Renal cortex interstitium (tissue), 11 donors: ENCODE data around the gene MYO3B. TPM values are rescaled to one million over a fixed set of nuclear protein-coding genes. Genes with fewer than 3 reads are reported as not detected.

Experiments
- DNase-seq, 11 donors: peaks; one replicate each; pipeline ENCODE4 v3.0.0-alpha.2; 2013; ENCODE audit warnings: low read depth in 9 of 11, low spot score in 4 of 11; ENCODE audit errors: extremely low read depth in 1 of 11
- polyA plus RNA-seq, 3 donors: library from polyadenylated mRNA; unstranded; fragments of 120-200 nt; gene quantifications; one replicate each; pipeline ENCODE4 v1.2.1, GENCODE V29; 2013; ENCODE audit not compliant: insufficient read length in 3 of 3

The MYO3B gene
- polyA plus RNA-seq, 3 donors: 6.1 to 9.9 (median 6.6) TPM

DNA sequence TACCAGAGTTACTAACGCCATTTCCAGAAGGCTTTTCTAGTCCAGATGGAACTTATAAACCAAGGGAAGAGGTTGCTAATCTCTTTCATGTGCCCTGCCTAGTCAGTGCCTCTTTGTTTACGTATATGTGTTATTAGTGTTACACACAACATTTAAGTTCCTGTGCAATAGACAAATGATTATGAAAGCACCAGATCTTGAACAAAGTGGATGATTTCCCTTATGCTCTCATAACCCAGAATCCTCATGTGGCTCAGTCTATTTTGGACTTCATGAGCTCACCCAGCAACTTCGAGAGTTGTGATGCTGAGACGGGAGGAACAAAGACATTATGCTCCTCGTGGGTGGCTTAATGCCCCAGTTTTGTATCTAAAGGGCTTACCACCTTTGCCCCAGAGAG is 322.8 kb downstream of the MYO3B start:
- no peak for DNase-seq

DNA sequence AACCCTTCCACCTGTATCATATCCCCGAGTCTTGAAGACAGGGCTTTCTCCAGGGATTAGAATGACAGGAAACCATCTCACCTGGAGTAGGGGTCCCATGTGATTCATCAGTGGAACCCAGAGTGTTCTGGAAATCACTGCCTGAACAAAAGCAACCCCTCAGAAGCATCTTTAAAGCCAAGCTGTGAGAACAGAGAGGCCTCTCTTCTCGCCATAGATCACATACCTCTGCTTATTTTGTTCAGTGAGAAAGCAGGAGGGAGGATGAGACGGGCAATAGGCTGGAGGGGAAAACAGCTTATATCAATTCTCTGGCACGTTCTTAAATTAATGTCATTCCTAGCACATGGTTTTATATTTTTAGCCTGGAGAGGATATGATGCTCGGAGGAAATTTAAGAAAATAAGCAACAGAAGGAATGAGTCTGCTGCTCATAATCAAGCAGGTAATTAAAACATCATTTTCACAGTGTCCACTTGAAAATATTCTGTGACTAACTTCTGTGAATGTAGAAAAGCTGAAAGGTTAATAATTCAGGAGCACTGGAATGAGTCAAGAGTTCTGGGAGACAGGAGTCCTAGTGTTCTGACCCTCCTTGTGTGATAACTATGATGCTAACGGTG is 323.6 kb downstream of the MYO3B start:
- no peak for DNase-seq

DNA sequence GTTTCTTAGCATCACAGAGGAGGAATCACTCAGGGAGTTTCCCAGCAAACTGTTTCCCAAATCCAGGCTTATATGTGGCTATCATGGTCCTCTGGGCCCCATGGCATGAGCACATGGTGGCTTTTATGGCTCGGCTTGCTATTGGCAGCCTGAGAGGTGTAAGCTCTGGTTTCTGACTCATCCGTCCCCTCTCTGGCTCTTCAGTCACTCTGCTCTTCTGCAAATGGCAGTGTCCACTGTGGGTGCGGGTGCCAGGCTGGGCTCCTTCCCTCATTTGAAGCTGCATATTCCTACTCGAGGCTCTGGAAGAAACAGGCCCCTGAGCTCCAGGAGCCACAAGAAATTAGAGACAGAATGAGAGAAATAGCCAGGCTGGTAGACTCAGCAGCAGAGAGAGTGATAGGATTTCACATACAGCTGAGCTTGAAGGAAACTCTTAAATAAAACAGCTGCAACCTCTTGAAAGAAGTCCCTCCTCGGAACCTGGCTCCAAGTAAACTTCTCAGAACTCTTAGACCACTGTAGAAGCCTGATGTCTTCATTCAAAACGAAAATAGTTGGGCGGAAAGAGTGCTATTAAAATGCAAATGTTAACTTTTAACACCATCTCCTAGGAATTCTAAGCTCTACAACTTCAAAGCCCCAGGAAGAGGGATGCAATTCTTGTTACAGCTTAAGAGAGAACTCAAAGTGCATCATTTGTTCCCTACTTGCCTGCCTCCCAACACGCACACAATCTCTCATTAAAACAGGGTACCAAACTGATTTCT is 324.6 kb downstream of the MYO3B start:
- DNase-seq: no peak

DNA sequence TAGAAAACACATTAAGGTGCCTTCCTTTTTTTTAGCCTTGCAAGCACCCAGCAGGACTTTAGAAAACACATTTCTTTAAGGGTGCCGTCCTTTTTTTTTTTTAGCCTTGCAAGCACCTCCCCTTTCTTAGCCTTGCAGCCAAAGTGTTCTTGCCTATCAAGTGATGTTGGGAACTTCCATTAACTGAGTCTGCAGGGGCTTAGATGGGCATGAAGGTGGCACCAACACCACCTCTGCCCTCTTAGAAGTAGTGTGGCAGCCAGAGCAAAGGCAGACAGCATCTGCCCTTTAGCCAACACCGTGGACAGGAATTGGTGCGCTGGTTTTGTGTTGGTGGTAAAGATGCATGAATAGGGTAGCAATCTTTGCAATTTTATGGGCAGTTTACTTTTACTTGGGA is 325.6 kb downstream of the MYO3B start:
- DNase-seq: no peak

DNA sequence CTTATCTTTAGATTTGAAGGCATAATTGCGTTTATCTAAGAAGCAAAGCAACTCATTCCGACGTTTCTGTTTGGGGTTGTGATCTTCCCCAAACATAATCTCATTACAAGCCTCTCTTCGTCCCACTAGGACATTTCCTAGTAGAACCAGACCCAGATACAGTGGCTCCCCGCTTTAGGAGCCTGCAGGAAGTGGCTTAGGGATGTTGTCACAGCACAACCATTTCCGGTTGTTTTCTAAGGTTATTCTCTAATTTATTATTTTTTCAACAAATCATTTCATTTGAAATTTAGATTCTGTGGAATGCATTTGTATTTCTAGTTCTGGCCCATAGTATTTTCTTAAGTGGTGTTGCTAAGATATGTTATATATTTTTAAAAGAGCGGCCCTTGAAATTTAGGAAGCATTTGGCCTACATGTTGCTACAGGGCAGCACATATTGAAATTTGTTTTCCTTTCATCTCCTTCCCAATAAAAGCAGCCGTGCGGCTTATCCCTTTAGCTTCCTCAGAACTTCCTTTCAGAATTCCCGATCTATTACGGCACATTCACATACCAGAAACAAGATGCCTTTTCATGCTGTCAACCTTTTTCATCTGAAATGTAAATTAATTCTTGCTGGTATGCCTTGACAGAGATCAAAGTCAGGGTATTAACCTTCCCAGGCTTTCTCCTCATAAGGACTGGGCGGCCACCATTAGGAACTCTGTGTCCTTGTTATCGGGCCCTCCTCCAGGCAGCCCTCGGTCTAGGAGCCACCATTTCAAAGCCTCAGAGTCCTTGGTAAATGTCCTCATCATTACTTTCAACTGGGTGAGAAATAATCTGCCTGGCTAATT is 326.2 kb downstream of the MYO3B start:
- no peak for DNase-seq

DNA sequence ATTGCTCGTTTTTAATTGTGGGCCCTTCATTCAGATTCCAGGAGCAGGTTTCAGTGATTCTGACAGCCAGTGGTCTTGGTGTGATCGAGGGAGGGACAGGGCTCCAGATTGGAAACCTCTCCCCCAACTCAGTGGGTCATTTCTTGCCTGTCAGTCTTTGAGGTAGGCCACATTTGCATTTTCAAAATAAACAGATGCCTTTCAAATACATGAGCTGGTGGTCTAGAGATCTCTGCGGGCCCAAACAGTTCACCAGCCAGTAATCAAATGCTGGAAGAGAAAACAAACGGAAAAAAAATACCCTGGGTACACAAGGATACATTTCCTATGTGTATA is 326.8 kb downstream of the MYO3B start:
- no peak for DNase-seq

DNA sequence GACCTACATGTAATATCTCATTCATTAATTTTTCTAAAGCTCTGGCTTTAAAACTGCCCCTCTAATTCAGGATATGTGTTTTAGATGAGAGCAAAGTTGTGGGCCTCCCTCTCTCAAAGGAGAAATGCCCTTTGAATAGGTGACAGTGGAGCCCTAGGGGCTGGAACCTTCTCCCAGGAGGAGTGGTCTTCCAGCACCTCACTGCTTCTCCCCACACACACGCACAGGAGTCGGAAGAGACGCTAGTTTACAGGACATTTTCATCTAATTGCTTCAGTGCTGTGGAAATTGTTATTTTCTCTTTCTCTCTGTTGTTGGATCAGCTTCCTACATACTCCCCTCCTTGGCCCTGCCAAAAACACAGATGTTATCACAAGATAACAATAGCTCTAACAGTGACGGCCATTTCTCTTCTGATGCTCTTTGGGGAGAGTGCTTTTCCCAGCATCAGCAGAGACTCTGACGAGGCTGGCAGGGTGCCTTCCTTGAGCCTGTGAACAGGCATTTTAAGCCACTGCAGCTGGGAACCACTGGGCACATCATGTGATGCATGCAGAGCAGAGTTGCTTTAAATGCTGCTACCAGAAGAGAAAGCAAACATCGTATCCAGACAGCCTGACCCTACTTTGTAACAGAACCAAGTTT is 327.8 kb downstream of the MYO3B start:
- DNase-seq: no peak

DNA sequence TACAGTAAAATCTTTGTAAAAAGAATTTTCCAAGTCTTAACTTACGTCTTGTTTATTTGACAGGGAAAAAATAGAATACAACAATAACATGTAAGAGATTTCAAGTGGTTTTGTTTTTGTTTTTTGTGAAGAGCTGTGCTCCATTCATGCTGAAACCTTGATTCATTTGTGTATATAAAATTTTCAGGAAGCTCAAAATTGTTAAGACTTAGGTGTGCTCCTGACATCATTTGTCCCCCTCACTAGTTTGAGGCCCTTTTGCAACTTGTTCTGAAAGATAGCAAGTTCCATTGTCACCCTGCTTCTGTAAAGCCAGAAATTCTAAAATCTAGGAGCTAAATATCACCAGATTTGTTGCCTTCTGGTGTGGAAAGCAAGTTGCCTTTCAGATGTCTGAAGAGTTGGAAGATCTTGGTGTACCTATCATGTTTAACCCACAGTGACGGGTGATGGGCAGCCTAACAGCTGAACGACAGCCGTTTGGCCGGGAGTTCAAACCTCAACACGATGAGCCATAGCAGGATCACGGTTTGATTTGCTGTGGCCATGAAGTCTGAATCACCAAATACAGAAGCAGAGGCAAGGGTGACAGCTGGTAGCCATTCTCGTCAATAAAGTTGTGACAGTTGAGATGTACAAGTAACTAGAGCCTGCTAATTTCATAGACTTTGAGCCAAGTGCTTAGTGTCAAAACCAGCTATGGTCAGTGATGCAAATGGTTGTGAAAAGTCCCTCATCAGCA is 331.7 kb downstream of the MYO3B start:
- no peak for DNase-seq

DNA sequence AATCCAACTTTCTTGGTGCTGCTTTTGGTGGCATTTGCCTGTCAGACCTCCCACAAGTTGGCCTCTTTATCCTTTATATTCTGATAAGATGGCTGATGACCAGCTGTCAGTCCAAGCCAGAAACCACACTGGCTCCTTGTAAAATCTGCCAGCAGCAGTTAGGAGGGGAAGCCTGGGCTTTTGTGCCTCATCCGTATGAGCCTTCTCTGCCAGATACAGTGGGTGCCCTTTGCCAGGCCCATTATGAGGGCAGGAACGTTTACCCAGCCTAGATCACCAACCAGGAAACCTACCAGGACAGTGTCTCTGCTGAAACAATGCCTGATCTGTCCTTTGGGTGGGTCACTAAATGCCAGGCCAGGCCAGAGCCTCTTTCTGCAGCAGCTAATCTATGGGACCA is 334.3 kb downstream of the MYO3B start:
- no peak for DNase-seq

DNA sequence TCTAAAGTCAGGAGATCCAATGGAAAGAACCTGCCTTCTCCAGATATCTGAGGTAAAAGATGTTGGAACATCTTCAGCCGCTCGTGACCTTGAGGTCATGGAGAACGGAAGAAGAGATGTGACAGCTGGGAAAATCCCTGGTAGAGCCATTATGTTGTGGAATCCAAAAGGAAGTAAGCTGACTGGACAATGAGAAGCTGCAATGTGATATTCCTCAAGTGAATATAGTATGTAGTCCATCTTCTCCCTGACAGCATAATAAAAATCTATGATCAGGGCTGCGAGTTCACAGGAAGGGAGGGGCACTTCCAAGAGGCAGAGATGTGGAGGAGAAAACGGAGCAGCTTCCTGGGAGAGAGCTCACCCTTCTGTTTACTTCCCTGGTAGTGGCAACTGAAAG is 336.2 kb downstream of the MYO3B start:
- peak in 9 of 11 donors; percentile 38 to 68 (median 44) for DNase-seq

DNA sequence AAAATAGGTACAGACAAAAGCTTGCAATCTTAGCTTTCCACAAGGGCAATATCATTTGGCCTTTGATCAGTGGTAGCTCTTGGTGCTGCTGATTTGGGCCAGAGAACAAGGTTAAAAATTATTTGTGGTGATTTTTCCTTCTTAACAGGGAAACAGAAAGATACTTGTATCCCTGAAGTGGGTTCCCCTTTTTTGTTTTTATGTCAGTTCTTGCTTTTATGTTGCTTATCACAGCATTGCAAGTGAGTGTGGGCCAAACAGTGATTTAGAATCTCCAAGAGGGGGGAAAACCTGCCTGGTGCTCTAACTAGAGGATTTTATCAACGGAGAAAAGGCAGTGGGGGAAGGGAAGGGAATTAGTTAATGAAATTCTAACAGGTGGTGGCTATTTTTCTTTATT is 339.6 kb downstream of the MYO3B start:
- no peak for DNase-seq

DNA sequence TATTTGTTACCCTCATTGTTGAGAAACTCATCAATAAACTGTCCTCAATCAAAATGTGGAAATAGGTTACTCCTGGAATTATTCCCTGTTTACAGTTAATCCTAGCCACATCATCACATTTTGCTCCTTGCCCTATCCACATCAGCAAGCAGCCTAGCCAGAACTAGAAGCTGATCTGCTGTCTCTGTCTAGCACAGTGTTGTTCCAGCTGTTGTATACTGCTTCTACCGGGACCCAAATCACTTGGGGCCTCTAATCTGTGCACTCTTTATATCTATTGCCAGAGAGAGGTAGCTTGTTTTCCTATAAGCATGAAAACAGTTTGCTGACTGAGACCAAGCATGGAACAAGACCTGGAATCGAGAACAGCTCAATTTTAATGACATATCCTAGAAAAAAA is 341.0 kb downstream of the MYO3B start:
- DNase-seq: no peak

DNA sequence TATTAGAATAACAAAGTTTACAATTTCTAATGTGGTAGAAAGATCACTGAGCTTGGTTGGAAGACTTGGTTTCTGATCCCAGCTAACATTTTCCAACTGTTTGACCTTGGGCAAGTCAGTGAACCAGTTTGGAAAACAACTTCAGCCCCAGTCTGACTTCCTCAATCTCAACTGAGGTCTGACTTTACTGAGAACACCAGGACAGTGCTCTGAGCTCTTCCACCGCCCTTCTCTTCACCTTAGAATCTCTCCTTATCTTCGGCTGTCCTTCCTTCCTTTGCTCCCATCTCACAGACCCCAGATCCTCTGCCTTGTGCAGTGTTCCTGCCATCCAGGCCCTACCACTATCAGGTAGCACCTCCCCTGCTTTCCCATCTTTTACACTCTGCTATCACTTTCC is 343.4 kb downstream of the MYO3B start:
- DNase-seq: no peak

DNA sequence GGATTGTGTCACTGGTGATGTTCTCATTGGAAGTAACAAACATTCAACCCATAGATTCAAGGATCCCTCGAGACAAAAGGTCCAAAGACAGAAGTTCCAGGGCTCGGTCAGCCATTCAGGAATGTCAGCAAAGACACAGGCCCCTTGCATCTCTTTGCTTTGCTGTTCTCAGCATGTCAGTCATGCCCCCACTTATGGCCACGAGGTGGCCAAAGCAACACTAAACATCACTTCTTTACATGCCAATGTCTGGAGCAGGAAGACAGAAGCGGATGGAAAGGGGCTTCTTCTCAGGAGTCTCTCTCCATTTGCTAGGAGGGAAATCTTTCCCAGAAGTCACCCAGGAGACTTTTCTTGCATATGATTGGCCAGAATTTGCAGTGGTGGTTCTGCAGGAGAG is 345.6 kb downstream of the MYO3B start:
- no peak for DNase-seq

DNA sequence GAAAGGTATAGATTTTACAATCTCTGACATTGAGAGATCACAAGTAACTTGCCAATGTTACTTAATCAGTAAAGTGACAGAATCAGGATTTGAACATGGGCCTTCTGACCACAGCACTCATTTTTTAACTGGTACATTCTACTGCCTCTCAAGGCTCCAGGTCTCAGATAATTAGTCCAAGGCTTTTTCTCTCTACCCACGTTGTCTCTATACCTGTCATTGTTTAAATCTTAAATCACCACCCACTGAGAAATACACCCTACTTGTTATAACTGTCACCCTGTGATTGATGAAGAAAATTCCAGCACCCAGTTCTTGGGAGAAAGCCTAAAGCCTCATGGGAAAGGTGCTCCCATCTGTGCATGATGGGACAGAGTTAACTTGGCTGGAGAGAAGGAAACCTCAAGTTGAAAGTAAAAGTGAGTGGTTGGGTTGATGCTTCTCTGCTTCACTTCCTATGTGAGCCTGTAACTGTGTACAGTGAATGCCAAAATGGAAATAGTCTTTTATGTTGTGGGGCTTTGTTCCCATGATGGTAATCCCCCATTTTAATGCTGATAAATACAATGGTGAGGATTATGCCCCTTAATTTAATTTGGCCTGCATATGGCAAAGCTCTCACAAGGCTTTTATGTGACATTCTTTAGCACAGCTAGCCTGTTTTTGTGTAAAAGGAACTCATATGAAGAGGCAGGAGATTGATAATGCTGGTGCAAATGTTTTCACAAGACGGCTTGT is 347.1 kb downstream of the MYO3B start:
- no peak for DNase-seq

DNA sequence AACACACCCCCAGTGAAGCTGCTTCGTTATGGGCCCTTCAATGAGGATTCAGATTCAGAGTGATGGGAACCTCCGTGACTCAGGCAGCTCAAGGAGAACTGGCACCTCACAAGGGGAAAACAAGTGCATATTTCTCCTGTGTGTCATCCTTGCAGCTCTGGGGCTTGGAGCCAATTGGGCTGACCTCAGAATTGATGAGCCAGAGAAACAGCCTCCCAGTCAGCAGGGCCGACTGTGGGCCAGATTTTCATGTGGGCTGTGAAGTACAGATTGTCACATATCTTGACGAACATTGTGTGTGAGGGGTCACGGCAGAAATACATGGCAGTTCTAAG is 347.6 kb downstream of the MYO3B start:
- DNase-seq: no peak

DNA sequence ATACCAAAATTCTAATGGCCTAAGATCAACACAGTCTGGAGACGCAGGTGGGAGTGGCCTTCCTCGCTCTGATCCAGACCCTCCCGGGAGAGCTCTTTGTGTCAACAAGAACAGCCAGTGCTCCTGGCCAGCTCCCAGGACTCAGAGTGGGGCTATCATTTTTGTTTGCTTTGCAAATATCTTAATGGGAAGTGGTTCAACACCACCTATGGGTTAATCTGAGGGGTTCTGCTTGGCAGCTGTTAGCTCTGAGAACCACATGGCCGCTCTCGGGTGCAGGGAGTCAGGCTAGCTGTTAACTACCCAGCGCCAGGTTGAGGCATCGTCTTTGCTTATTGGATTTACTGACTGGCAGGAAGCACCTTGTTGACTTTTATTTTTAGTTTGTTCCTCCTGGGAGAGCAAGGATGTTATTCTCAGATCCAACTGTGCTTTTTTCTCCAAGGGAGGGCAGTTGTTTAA is 352.4 kb downstream of the MYO3B start:
- DNase-seq: peak in 4 of 11 donors; percentile 21 to 50 (median 27)

DNA sequence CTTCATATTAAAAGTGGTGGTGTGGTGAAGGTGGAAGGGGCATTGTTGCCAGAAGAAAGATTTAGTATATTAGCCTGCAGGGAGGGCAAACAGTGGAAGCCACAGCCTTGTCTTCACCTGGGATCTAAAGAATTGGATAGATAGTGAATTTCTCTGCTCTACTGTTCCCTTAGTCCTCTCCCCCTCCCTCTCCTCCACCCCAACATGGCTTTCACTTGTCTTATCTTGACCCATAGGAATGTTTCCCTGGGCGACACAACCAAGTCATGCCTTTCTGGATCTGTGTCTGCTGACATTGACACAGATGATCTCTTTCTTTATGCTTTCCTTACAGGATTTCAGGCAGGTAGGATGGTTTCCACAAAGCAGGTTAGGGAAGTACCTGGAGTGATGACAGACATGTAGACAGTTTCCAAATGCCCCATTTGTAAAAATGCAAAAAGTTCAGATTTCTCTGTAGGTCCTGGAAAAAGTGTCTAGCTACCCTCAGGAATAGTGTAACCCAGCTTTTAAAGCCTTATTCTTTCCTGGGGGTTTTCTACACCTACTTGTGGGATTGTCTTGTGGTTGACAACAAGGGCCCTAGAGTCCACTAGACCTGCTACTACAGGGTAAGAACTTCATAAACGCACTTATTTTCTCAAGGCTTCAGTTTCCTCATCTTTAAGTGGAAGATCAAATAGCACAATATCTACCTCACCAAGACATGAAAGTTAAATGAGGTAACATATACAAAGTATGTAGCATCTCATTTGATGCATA is 353.0 kb downstream of the MYO3B start:
- DNase-seq: no peak
